ENCODE results near the gene PRKAR1B. TPM values are rescaled to one million over a fixed set of nuclear protein-coding genes. Genes with fewer than 3 reads are reported as not detected.

PRKAR1B gene
- total and polyA plus RNA-seq, 4 experiments from 2014 or later, result 6.5 to 16.6 (median 13.7) TPM

GRCh38 chr7:668139-668931 is 58.7 kb downstream of the PRKAR1B start:
- Mint-ChIP-seq H3K27me3 (no peaks in the 10 kb centered on the region), H3K36me3 (peaks cover 2 to 10% of the 10 kb centered on the region in 2 donors), H3K27ac (peak overlapping the region in 1 of 7 donors; percentile 2), H3K9me3 (peaks cover 0 to 4% (median 0%) of the 10 kb centered on the region in 8 donors), H3K4me3 (peak overlapping the region in 1 of 8 donors; percentile 4), H3K4me1 (peaks cover 0 to 6% (median 0%) of the 10 kb centered on the region in 4 donors)
- CTCF ChIA-PET (ENCODE audit: partially characterized antibody), result no interaction called here
- no peak for DNase-seq
- H3K36me3 ChIP-seq (ENCODE audit: insufficient read depth, low read length), result no peaks in the 10 kb centered on the region
- H3K27me3 ChIP-seq (ENCODE audit: insufficient read depth, low read length), result no peaks in the 10 kb centered on the region
- no peaks in the 10 kb centered on the region for H3K9me3 ChIP-seq (ENCODE audit: control insufficient read depth in 1 of 2, low read length in 2 of 2)
- H3K4me1 ChIP-seq (ENCODE audit: insufficient read depth, low read length), result no peaks in the 10 kb centered on the region
- intact Hi-C loops (cut with micrococcal nuclease), result no loop called here
- POLR2A ChIA-PET (ENCODE audit: partially characterized antibody), result interaction anchor here (0.9 kb wide), 1 partner anchor 64 kb away, joined by 3 read pairs; no protein-coding TSS in a partner anchor
- H3K4me3 ChIP-seq (ENCODE audit: low read length in 2 of 2), result no peak overlapping the region
- H3K27ac ChIP-seq (ENCODE audit: low read depth, low read length), result no peak overlapping the region

GRCh38 chr7:666454-667292 is 60.4 kb downstream of the PRKAR1B start:
- intact Hi-C loops (cut with micrococcal nuclease), result no loop called here
- H3K27me3 Mint-ChIP-seq, result no peaks in the 10 kb centered on the region
- no peak overlapping the region for H3K4me3 ChIP-seq (ENCODE audit: low read length in 2 of 2)
- H3K4me1 Mint-ChIP-seq, result peaks cover 0 to 6% (median 5%) of the 10 kb centered on the region in 4 donors
- ChIA-PET CTCF (ENCODE audit: partially characterized antibody) (no interaction called here), POLR2A (ENCODE audit: partially characterized antibody) (no interaction called here)
- no peak for DNase-seq
- peaks cover 0 to 4% (median 0%) of the 10 kb centered on the region in 8 donors for H3K9me3 Mint-ChIP-seq
- no peaks in the 10 kb centered on the region for H3K27me3 ChIP-seq (ENCODE audit: insufficient read depth, low read length)
- H3K4me1 ChIP-seq (ENCODE audit: insufficient read depth, low read length), result no peaks in the 10 kb centered on the region
- no peak overlapping the region for H3K27ac Mint-ChIP-seq
- H3K36me3 ChIP-seq (ENCODE audit: insufficient read depth, low read length), result no peaks in the 10 kb centered on the region
- no peak overlapping the region for H3K27ac ChIP-seq (ENCODE audit: low read depth, low read length)
- peaks cover 2 to 7% of the 10 kb centered on the region in 2 donors for H3K36me3 Mint-ChIP-seq
- no peak overlapping the region for H3K4me3 Mint-ChIP-seq
- H3K9me3 ChIP-seq (ENCODE audit: control insufficient read depth in 1 of 2, low read length in 2 of 2), result no peaks in the 10 kb centered on the region

GRCh38 chr7:665736-666453 is 61.2 kb downstream of the PRKAR1B start:
- no peak overlapping the region for H3K27ac ChIP-seq (ENCODE audit: low read depth, low read length)
- H3K36me3 ChIP-seq (ENCODE audit: insufficient read depth, low read length), result no peaks in the 10 kb centered on the region
- no peaks in the 10 kb centered on the region for H3K27me3 ChIP-seq (ENCODE audit: insufficient read depth, low read length)
- no peaks in the 10 kb centered on the region for H3K27me3 Mint-ChIP-seq
- H3K4me1 Mint-ChIP-seq, result peaks cover 0 to 6% (median 5%) of the 10 kb centered on the region in 4 donors
- peaks cover 0 to 4% (median 0%) of the 10 kb centered on the region in 8 donors for H3K9me3 Mint-ChIP-seq
- no peak overlapping the region for H3K27ac Mint-ChIP-seq
- DNase-seq, result no peak
- intact Hi-C loops (cut with micrococcal nuclease), result no loop called here
- no peaks in the 10 kb centered on the region for H3K4me1 ChIP-seq (ENCODE audit: insufficient read depth, low read length)
- H3K9me3 ChIP-seq (ENCODE audit: control insufficient read depth in 1 of 2, low read length in 2 of 2), result no peaks in the 10 kb centered on the region
- H3K4me3 ChIP-seq (ENCODE audit: low read length in 2 of 2), result no peak overlapping the region
- CTCF ChIA-PET (ENCODE audit: partially characterized antibody), result interaction anchor here (1.0 kb wide), 1 partner anchor 345 kb away, joined by 3 read pairs; no protein-coding TSS in a partner anchor
- POLR2A ChIA-PET (ENCODE audit: partially characterized antibody), result no interaction called here
- peaks cover 2 to 7% of the 10 kb centered on the region in 2 donors for H3K36me3 Mint-ChIP-seq
- no peak overlapping the region for H3K4me3 Mint-ChIP-seq

- peaks cover 0 to 4% (median 0%) of the 10 kb centered on the region in 8 donors for H3K9me3 Mint-ChIP-seq
- no peak for DNase-seq
- no peak overlapping the region for H3K4me3 Mint-ChIP-seq
- POLR2A ChIA-PET (ENCODE audit: partially characterized antibody), result no interaction called here
- no peak overlapping the region for H3K27ac ChIP-seq (ENCODE audit: low read depth, low read length)
- CTCF ChIA-PET (ENCODE audit: partially characterized antibody), result interaction anchor here (1.0 kb wide), 1 partner anchor 344 kb away, joined by 3 read pairs; no protein-coding TSS in a partner anchor
- H3K4me1 ChIP-seq (ENCODE audit: insufficient read depth, low read length), result no peaks in the 10 kb centered on the region
- H3K27me3 Mint-ChIP-seq, result no peaks in the 10 kb centered on the region
- H3K27ac Mint-ChIP-seq, result no peak overlapping the region
- H3K27me3 ChIP-seq (ENCODE audit: insufficient read depth, low read length), result no peaks in the 10 kb centered on the region
- H3K4me3 ChIP-seq (ENCODE audit: low read length in 2 of 2), result no peak overlapping the region
- no peaks in the 10 kb centered on the region for H3K9me3 ChIP-seq (ENCODE audit: control insufficient read depth in 1 of 2, low read length in 2 of 2)
- intact Hi-C loops (cut with micrococcal nuclease), result no loop called here
- H3K36me3 ChIP-seq (ENCODE audit: insufficient read depth, low read length), result no peaks in the 10 kb centered on the region
- H3K4me1 Mint-ChIP-seq, result peaks cover 0 to 6% (median 5%) of the 10 kb centered on the region in 4 donors
- peaks cover 2 to 7% of the 10 kb centered on the region in 2 donors for H3K36me3 Mint-ChIP-seq
Measured at GRCh38 chr7:664997-665735, 61.9 kb downstream of the PRKAR1B start.

GRCh38 chr7:664402-664775 is 62.7 kb downstream of the PRKAR1B start:
- Mint-ChIP-seq H3K27me3 (no peaks in the 10 kb centered on the region), H3K4me1 (peaks cover 0 to 6% (median 5%) of the 10 kb centered on the region in 4 donors), H3K9me3 (peaks cover 0 to 4% (median 0%) of the 10 kb centered on the region in 8 donors), H3K36me3 (peaks cover 2 to 7% of the 10 kb centered on the region in 2 donors), H3K27ac (no peak overlapping the region), H3K4me3 (no peak overlapping the region)
- no peak overlapping the region for H3K4me3 ChIP-seq (ENCODE audit: low read length in 2 of 2)
- H3K4me1 ChIP-seq (ENCODE audit: insufficient read depth, low read length), result no peaks in the 10 kb centered on the region
- DNase-seq, result no peak
- ChIA-PET CTCF (ENCODE audit: partially characterized antibody) (no interaction called here), POLR2A (ENCODE audit: partially characterized antibody) (no interaction called here)
- H3K27ac ChIP-seq (ENCODE audit: low read depth, low read length), result no peak overlapping the region
- no peaks in the 10 kb centered on the region for H3K9me3 ChIP-seq (ENCODE audit: control insufficient read depth in 1 of 2, low read length in 2 of 2)
- intact Hi-C loops (cut with micrococcal nuclease), result no loop called here
- H3K27me3 ChIP-seq (ENCODE audit: insufficient read depth, low read length), result no peaks in the 10 kb centered on the region
- no peaks in the 10 kb centered on the region for H3K36me3 ChIP-seq (ENCODE audit: insufficient read depth, low read length)

- H3K9me3 ChIP-seq (ENCODE audit: control insufficient read depth in 1 of 2, low read length in 2 of 2), result no peaks in the 10 kb centered on the region
- DNase-seq, result no peak
- Mint-ChIP-seq H3K27me3 (no peaks in the 10 kb centered on the region), H3K27ac (peak overlapping the region in 4 of 7 donors; percentile 2 to 48 (median 32)), H3K36me3 (peaks cover 0 to 5% of the 10 kb centered on the region in 2 donors), H3K4me3 (no peak overlapping the region), H3K9me3 (no peaks in the 10 kb centered on the region), H3K4me1 (peaks cover 0 to 6% (median 2%) of the 10 kb centered on the region in 4 donors)
- intact Hi-C loops (cut with micrococcal nuclease), result no loop called here
- no peaks in the 10 kb centered on the region for H3K4me1 ChIP-seq (ENCODE audit: insufficient read depth, low read length)
- no peak overlapping the region for H3K4me3 ChIP-seq (ENCODE audit: low read length in 2 of 2)
- no peaks in the 10 kb centered on the region for H3K27me3 ChIP-seq (ENCODE audit: insufficient read depth, low read length)
- no peaks in the 10 kb centered on the region for H3K36me3 ChIP-seq (ENCODE audit: insufficient read depth, low read length)
- CTCF ChIA-PET (ENCODE audit: partially characterized antibody), result no interaction called here
- no peak overlapping the region for H3K27ac ChIP-seq (ENCODE audit: low read depth, low read length)
- POLR2A ChIA-PET (ENCODE audit: partially characterized antibody), result no interaction called here
Measured at GRCh38 chr7:662576-662975, 64.5 kb downstream of the PRKAR1B start.

Measured in CD4-positive, alpha-beta memory T cell (primary cell).